Astrocyte (in vitro differentiated cells and primary cell): ENCODE data around the gene IMP4. TPM values are rescaled to one million over a fixed set of nuclear protein-coding genes. Genes with fewer than 3 reads are reported as not detected.

ENCODE experiments used
- DNase-seq: peaks from one replicate; pipeline ENCODE4 v3.0.0-alpha.2; 2010; ENCODE audit warnings: low read depth
- FAIRE-seq: peaks from 2 replicates; lab custom pipeline; 2011; peaks lifted over from hg19 to GRCh38; lab: Jason Lieb, UNC
- H2AFZ ChIP-seq: 2 replicates; pipeline ENCODE4 v1.6.0; 2012; ENCODE audit warnings: low read depth, low read length, inconsistent platforms
- H3K27ac ChIP-seq: 2 replicates; pipeline ENCODE4 v1.5.1; 2011; ENCODE audit warnings: low read depth, low read length, inconsistent platforms
- H3K27me3 ChIP-seq: 2 replicates; pipeline ENCODE4 v1.6.0; 2011; ENCODE audit warnings: low read length, inconsistent platforms; ENCODE audit not compliant: insufficient read depth
- H3K36me3 ChIP-seq: 2 replicates; pipeline ENCODE4 v1.5.1; 2011; ENCODE audit warnings: low read length, inconsistent platforms; ENCODE audit not compliant: insufficient read depth
- H3K4me1 ChIP-seq: 2 replicates; pipeline ENCODE4 v1.5.1; 2011; ENCODE audit warnings: low read length, inconsistent platforms; ENCODE audit not compliant: insufficient read depth
- H3K4me2 ChIP-seq: 2 replicates; pipeline ENCODE4 v1.6.0; 2012; ENCODE audit warnings: low read length, inconsistent platforms
- H3K4me3 ChIP-seq: 2 replicates; pipeline ENCODE4 v1.5.1; 2011; ENCODE audit warnings: low read depth, mild to moderate bottlenecking, low read length, inconsistent platforms; ENCODE audit not compliant: insufficient read depth
- H3K79me2 ChIP-seq: 2 replicates; pipeline ENCODE4 v1.6.0; 2012; ENCODE audit warnings: mild to moderate bottlenecking, low read length, inconsistent platforms; ENCODE audit not compliant: insufficient read depth
- H3K9ac ChIP-seq: 2 replicates; pipeline ENCODE4 v1.6.0; 2012; ENCODE audit warnings: mild to moderate bottlenecking, low read length, inconsistent platforms
- H3K9me3 ChIP-seq: 2 replicates; pipeline ENCODE4 v1.5.1; 2012; ENCODE audit warnings: low read depth, mild to moderate bottlenecking, low read length, inconsistent platforms; ENCODE audit not compliant: insufficient read depth
- H4K20me1 ChIP-seq: 2 replicates; pipeline ENCODE4 v1.6.0; 2012; ENCODE audit warnings: low read length, inconsistent platforms; ENCODE audit not compliant: insufficient read depth
- H3K27ac Mint-ChIP-seq: one replicate; pipeline ENCODE4 v1.8.0; 2021; ENCODE audit warnings: mild to moderate bottlenecking, mixed read lengths; ENCODE audit not compliant: unreplicated experiment
- H3K27me3 Mint-ChIP-seq: one replicate; pipeline ENCODE4 v1.8.0; 2021; ENCODE audit warnings: low read depth, mixed read lengths; ENCODE audit not compliant: unreplicated experiment
- H3K36me3 Mint-ChIP-seq: one replicate; pipeline ENCODE4 v1.8.0; 2021; ENCODE audit warnings: low read depth, mixed read lengths; ENCODE audit not compliant: unreplicated experiment
- H3K4me1 Mint-ChIP-seq: one replicate; pipeline ENCODE4 v1.8.0; 2021; ENCODE audit warnings: low read depth, mixed read lengths; ENCODE audit not compliant: unreplicated experiment
- H3K4me3 Mint-ChIP-seq: one replicate; pipeline ENCODE4 v1.8.0; 2021; ENCODE audit warnings: mild to moderate bottlenecking, moderate library complexity, mixed read lengths; ENCODE audit not compliant: unreplicated experiment
- H3K9me3 Mint-ChIP-seq: one replicate; pipeline ENCODE4 v1.8.0; 2021; ENCODE audit warnings: mild to moderate bottlenecking, mixed read lengths; ENCODE audit not compliant: unreplicated experiment
- EZH2 ChIP-seq: IDR thresholded peaks from 2 replicates; pipeline ENCODE4 v1.6.1; 2012; ENCODE audit warnings: mild to moderate bottlenecking, low read length, inconsistent platforms; ENCODE audit not compliant: insufficient read depth
- total RNA-seq: library from RNA; stranded (reverse); gene quantifications from 2 replicates; pipeline ENCODE4 v1.2.1, GENCODE V29; 2021
- TF ChIP-seq, protein P1 (sequence below): IDR thresholded peaks from 2 replicates; pipeline ENCODE4 v1.5.1; 2011; ENCODE audit warnings: low read depth, mild to moderate bottlenecking, inconsistent platforms, low read length, moderate library complexity; ENCODE audit not compliant: insufficient read depth

The IMP4 gene
- total RNA-seq, 1 donor from 2014 or later: 65.5 TPM

DNA sequence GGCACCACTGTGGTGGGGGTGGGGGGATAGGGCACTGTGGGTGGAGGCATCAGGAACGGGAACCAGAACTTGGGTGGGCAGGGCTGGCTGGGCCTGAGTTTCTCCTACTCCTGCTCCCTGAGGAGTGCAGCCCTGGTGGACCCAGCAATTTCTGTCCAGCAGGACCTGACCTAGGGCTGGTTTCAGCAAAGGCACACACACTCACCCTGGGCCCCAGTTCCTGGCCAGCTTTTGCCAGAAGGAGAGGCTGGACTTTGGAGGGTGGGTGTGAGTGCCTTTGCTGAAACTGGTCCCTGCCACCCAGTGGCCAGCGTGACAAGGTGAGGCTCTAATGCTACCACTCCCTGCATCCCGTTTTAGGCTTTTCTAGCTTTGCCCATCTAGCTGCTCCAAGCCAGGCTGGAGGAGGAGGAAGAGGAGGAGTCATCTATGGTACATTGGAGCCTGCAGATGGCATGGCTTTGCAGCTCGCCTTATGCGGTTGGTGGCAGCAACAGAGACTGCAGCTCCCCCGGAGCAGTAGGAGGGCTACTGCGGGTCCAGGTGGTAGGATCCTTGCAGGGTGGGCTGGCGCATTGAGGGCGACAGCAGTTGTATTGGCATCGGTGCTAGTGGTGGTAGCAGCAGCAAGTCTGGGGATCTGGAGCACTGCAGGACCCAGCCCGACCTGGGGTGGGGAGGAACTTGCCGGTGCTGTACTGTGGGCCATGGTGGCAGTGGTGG lies 40.4 kb upstream of the IMP4 start:
- Histone ChIP-seq H2AFZ (no peak overlapping the region), H3K79me2 (no peaks in the 10 kb centered on the region), H3K4me2 (no peak overlapping the region), H3K36me3 (no peaks in the 10 kb centered on the region), H3K9ac (no peak overlapping the region), H3K4me3 (no peak overlapping the region), H3K27me3 (no peaks in the 10 kb centered on the region), H3K27ac (no peak overlapping the region), H4K20me1 (no peaks in the 10 kb centered on the region), H3K9me3 (no peaks in the 10 kb centered on the region), H3K4me1 (no peaks in the 10 kb centered on the region)
- FAIRE-seq: no peak
- H3K27me3 Mint-ChIP-seq: peaks cover 13% of the 10 kb centered on the region
- no peaks in the 10 kb centered on the region for H3K4me1 Mint-ChIP-seq
- no peaks in the 10 kb centered on the region for H3K36me3 Mint-ChIP-seq
- no peak overlapping the region for H3K4me3 Mint-ChIP-seq
- TF ChIP-seq EZH2: no peak
- TF ChIP-seq, protein P1, sequence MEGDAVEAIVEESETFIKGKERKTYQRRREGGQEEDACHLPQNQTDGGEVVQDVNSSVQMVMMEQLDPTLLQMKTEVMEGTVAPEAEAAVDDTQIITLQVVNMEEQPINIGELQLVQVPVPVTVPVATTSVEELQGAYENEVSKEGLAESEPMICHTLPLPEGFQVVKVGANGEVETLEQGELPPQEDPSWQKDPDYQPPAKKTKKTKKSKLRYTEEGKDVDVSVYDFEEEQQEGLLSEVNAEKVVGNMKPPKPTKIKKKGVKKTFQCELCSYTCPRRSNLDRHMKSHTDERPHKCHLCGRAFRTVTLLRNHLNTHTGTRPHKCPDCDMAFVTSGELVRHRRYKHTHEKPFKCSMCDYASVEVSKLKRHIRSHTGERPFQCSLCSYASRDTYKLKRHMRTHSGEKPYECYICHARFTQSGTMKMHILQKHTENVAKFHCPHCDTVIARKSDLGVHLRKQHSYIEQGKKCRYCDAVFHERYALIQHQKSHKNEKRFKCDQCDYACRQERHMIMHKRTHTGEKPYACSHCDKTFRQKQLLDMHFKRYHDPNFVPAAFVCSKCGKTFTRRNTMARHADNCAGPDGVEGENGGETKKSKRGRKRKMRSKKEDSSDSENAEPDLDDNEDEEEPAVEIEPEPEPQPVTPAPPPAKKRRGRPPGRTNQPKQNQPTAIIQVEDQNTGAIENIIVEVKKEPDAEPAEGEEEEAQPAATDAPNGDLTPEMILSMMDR: no peak
- DNase-seq: no peak
- H3K9me3 Mint-ChIP-seq: no peaks in the 10 kb centered on the region
- H3K27ac Mint-ChIP-seq: no peak overlapping the region

DNA sequence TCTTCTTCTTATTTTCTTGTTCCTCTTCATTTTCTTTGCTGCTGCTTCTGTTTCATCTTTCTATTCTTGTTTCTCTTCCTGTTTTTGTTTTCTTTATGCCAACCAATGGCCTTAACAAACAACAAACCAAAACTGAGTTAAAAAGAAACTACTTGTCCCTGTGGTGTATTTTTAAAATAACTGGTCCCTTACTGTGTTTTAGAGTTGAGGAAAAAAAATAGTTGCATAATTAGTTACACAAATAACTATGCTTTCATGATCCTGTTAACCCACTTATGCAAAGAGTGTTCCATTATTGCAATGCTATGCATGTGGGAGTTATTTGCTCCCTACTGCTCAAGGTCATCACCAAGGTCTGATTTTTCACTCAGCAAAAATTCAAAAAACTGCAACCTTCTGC lies 39.5 kb upstream of the IMP4 start:
- Histone ChIP-seq H3K27me3 (no peaks in the 10 kb centered on the region), H4K20me1 (no peaks in the 10 kb centered on the region), H3K9ac (no peak overlapping the region), H3K27ac (no peak overlapping the region), H3K4me2 (no peak overlapping the region), H3K9me3 (no peaks in the 10 kb centered on the region), H3K79me2 (no peaks in the 10 kb centered on the region), H3K36me3 (no peaks in the 10 kb centered on the region), H3K4me1 (no peaks in the 10 kb centered on the region), H3K4me3 (no peak overlapping the region), H2AFZ (no peak overlapping the region)
- H3K4me3 Mint-ChIP-seq: no peak overlapping the region
- no peaks in the 10 kb centered on the region for H3K9me3 Mint-ChIP-seq
- DNase-seq: no peak
- H3K36me3 Mint-ChIP-seq: no peaks in the 10 kb centered on the region
- H3K27ac Mint-ChIP-seq: no peak overlapping the region
- H3K27me3 Mint-ChIP-seq: peaks cover 14% of the 10 kb centered on the region
- FAIRE-seq: no peak
- TF ChIP-seq EZH2: no peak
- H3K4me1 Mint-ChIP-seq: no peaks in the 10 kb centered on the region

DNA sequence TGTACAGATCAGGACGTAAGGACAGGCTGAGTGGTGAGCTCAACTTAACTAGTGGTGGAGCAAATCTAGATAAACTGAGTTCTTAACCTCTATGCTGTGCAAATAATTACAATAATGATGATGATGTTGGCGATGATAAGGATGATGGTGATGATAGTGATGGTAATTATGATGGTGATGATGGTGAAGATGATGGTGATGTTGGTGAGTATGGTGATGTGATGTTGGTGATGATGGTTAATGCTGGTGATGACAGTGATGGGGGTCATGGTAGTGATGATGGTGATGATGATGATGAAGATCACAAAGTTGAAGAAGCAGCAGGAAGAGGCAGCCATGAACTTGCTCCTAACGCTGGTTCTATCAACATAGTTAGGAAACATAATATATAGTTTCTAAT lies 38.0 kb upstream of the IMP4 start:
- no peaks in the 10 kb centered on the region for H3K4me1 ChIP-seq
- no peaks in the 10 kb centered on the region for H4K20me1 ChIP-seq
- no peak overlapping the region for H3K9ac ChIP-seq
- no peak overlapping the region for H3K4me3 ChIP-seq
- no peak for TF ChIP-seq EZH2
- TF ChIP-seq, protein P1: no peak
- FAIRE-seq: no peak
- H3K4me3 Mint-ChIP-seq: no peak overlapping the region
- no peak for DNase-seq
- no peaks in the 10 kb centered on the region for H3K36me3 ChIP-seq
- H3K27ac ChIP-seq: no peak overlapping the region
- no peak overlapping the region for H2AFZ ChIP-seq
- H3K9me3 Mint-ChIP-seq: no peaks in the 10 kb centered on the region
- no peaks in the 10 kb centered on the region for H3K79me2 ChIP-seq
- no peak overlapping the region for H3K27ac Mint-ChIP-seq
- no peaks in the 10 kb centered on the region for H3K27me3 ChIP-seq
- H3K4me2 ChIP-seq: no peak overlapping the region
- peaks cover 22% of the 10 kb centered on the region for H3K27me3 Mint-ChIP-seq
- no peaks in the 10 kb centered on the region for H3K36me3 Mint-ChIP-seq
- H3K4me1 Mint-ChIP-seq: no peaks in the 10 kb centered on the region
- H3K9me3 ChIP-seq: no peaks in the 10 kb centered on the region
